Ascending aorta (tissue), 2 donors: ENCODE data around the gene CLEC3B. TPM values are rescaled to one million over a fixed set of nuclear protein-coding genes. Genes with fewer than 3 reads are reported as not detected.

Source experiments
- DNase-seq, 2 donors: peaks; one replicate each; pipeline ENCODE4 v3.0.0-alpha.2; 2019; ENCODE audit warnings: low spot score in 2 of 2
- H3K27ac ChIP-seq, 2 donors: fragments of 200-600 bp; sonication (generic); one replicate each; pipeline ENCODE4 v1.5.1; 2016 to 2017; ENCODE audit warnings: mild to moderate bottlenecking in 1 of 2
- H3K27me3 ChIP-seq: fragments of 200-600 bp; sonication (generic); one replicate; pipeline ENCODE4 v1.5.1; 2017
- H3K36me3 ChIP-seq, 2 donors: fragments of 200-600 bp; sonication (generic); one replicate each; pipeline ENCODE4 v1.5.1; 2016
- H3K4me1 ChIP-seq, 2 donors: fragments of 200-600 bp; sonication (generic); one replicate each; pipeline ENCODE4 v1.5.1; 2016 to 2017; ENCODE audit warnings: mild to moderate bottlenecking in 1 of 2
- H3K4me3 ChIP-seq, 2 donors: fragments of 200-600 bp; sonication (generic); one replicate each; pipeline ENCODE4 v1.5.1; 2016 to 2017; ENCODE audit warnings: mild to moderate bottlenecking in 1 of 2
- H3K9me3 ChIP-seq, 2 donors: fragments of 200-600 bp; sonication (generic); one replicate each; pipeline ENCODE4 v1.5.1; 2016
- intact Hi-C: fragments of 100-400 bp; cut with DNase I; formaldehyde crosslinking; loops from one replicate; pipeline ENCODE4 v1.15.1; 2023
- total RNA-seq: library from RNA; depleted of rRNA; stranded (reverse); fragments of >200 nt; gene quantifications from one replicate; pipeline ENCODE4 v1.1.0, GENCODE V29; 2016
- TF ChIP-seq, protein P1 (sequence below), 3 experiments: fragments of 200-600 bp in 2 of 3; fragments of 450-650 bp in 1 of 3; sonication (generic) in 2 of 3; IDR thresholded peaks; one replicate each; pipeline ENCODE4 v1.5.1; 2016 to 2019; ENCODE audit warnings: antibody characterized with exemption in 3 of 3, mild to moderate bottlenecking in 1 of 3, moderate library complexity in 1 of 3

The CLEC3B gene
- total RNA-seq, 1 donor from 2014 or later: 130 TPM

DNA sequence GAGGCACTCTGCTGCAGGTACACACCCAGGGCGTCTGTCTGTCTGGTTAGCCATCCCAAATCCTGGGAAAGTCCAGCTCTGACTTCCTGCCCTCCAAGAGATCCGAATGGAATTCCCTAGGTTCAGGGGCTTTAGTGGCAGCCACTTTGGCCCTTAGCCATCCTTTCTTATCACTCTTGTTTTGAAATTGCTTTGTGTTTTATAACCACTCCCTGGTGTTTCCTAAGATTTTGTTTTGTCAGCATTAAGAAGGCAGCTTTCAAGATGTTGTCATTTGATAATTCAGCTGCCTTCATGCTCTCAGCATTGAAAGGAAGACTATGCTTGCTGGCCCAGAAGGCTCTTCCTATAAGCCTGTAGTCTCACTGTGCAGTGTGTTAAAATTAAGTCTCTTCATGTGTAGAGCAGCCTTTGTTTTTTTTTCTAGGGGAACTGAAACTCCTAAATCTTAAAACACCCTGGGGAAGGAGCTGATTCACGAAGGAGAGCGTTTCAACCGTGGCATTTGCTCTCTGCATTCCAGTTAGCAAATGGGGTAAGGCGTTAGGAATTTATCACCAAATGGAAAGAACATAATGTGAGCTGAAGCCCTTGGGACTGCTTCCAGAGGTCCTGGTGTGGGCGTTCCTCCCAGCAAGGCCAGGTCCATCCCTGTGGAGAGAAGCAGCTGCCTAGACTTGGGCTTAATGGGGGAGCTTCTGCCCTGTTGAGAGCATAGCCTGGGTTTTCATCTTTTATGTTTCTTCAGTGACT lies 14.2 kb upstream of the CLEC3B start:
- H3K27me3 ChIP-seq: no peaks in the 10 kb centered on the region
- H3K4me3 ChIP-seq: peak overlapping the region; percentile 3 to 38

DNA sequence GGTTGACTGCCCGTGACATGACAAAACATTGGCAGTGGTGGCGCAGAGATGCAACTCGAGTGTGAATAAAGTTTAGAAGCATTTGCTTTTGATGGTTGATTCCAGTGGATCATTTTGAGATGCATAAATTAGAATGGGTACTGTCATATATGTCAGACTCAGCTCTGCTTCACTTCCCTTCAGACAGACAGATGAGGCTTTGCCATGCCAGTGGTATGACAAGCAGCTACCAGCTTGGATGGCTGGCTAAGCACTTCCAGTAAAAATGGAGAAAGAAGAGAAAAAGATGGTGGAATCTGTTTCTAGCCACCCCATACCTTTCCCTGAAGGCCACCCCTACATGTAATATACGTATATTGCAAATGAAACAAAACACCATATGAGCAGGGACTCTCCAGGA lies 13.5 kb upstream of the CLEC3B start:
- TF ChIP-seq, protein P1, sequence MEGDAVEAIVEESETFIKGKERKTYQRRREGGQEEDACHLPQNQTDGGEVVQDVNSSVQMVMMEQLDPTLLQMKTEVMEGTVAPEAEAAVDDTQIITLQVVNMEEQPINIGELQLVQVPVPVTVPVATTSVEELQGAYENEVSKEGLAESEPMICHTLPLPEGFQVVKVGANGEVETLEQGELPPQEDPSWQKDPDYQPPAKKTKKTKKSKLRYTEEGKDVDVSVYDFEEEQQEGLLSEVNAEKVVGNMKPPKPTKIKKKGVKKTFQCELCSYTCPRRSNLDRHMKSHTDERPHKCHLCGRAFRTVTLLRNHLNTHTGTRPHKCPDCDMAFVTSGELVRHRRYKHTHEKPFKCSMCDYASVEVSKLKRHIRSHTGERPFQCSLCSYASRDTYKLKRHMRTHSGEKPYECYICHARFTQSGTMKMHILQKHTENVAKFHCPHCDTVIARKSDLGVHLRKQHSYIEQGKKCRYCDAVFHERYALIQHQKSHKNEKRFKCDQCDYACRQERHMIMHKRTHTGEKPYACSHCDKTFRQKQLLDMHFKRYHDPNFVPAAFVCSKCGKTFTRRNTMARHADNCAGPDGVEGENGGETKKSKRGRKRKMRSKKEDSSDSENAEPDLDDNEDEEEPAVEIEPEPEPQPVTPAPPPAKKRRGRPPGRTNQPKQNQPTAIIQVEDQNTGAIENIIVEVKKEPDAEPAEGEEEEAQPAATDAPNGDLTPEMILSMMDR (IDR thresholded peaks at IDR 0.05): no peak
- H3K27ac ChIP-seq: peak overlapping the region; percentile 72 to 90
- DNase-seq: no peak
- H3K36me3 ChIP-seq: peaks cover 0 to 18% of the 10 kb centered on the region in 2 donors
- peaks cover 9 to 25% of the 10 kb centered on the region in 2 donors for H3K4me1 ChIP-seq
- no peaks in the 10 kb centered on the region for H3K9me3 ChIP-seq
- no peak overlapping the region for H3K4me3 ChIP-seq
- intact Hi-C loops: loop anchor here (2.0 to 5.0 kb wide), 2 partner anchors 14 to 35 kb away; partner anchors contain the start of genes CLEC3B, EXOSC7 and ZDHHC3
- H3K27me3 ChIP-seq: no peaks in the 10 kb centered on the region

More for the DNA sequence above, 14.2 kb upstream of the CLEC3B start:
- intact Hi-C loops: loop anchor here (2.0 to 5.0 kb wide), 2 partner anchors 15 to 35 kb away; partner anchors contain the start of genes CLEC3B, EXOSC7 and ZDHHC3
- peaks cover 0 to 25% of the 10 kb centered on the region in 2 donors for H3K36me3 ChIP-seq
- peak in 1 of 2 donors; percentile 89 for DNase-seq
- peaks cover 9 to 25% of the 10 kb centered on the region in 2 donors for H3K4me1 ChIP-seq
- peak overlapping the region; percentile 72 to 90 for H3K27ac ChIP-seq
- TF ChIP-seq, protein P1 (IDR thresholded peaks at IDR 0.05): no peak
- no peaks in the 10 kb centered on the region for H3K9me3 ChIP-seq

DNA sequence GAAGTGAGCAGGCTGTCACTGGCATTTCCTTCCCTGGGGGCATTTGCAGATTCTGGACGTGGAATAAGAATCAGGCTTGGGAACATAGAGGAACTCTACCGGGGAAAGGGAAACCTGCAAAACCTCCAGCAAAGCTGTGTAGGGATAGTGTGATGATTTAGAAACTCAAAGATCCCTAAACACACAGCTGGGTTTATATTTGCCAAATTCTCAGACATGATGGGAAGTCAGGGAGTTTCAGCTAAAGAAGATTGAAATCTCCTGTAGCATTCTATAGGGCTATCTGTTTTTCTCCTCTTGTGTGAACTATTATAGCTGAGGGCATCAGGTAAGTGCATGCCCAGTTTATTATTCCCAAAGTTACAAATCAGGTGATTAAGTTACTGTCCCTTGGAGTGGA lies 9.2 kb upstream of the CLEC3B start:
- DNase-seq: no peak
- TF ChIP-seq, protein P1 (IDR thresholded peaks at IDR 0.05): no peak
- H3K4me1 ChIP-seq: peaks cover 0 to 7% of the 10 kb centered on the region in 2 donors

DNA sequence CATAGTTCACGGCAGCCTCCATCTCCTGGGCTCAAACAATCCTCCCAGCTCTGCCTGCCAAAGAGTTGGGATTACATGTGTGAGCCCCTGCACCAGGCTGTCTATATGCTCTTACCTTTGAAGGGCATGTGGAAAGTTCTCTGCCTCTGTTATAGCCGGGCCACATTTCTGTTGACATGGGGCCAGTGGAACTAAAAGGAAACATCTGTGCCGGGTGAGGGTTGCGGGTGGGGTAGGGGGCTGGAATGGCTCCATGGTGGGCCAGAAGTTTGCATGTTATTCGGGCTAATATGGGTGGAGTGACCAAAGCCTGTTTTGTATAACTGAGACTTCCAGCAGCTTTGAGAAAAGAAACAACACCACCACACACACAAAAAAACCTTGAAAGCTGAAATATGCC lies 8.3 kb upstream of the CLEC3B start:
- H3K27ac ChIP-seq: no peak overlapping the region
- no peaks in the 10 kb centered on the region for H3K9me3 ChIP-seq
- DNase-seq: no peak
- peaks cover 0 to 5% of the 10 kb centered on the region in 2 donors for H3K36me3 ChIP-seq
- TF ChIP-seq, protein P1 (IDR thresholded peaks at IDR 0.05): no peak
- no peaks in the 10 kb centered on the region for H3K27me3 ChIP-seq
- peaks cover 0 to under 1% of the 10 kb centered on the region in 2 donors for H3K4me1 ChIP-seq
- H3K4me3 ChIP-seq: no peak overlapping the region
- intact Hi-C loops: no loop called here

More for the DNA sequence above, 9.2 kb upstream of the CLEC3B start:
- peaks cover 0 to 5% of the 10 kb centered on the region in 2 donors for H3K36me3 ChIP-seq
- intact Hi-C loops: no loop called here
- no peaks in the 10 kb centered on the region for H3K27me3 ChIP-seq
- H3K9me3 ChIP-seq: no peaks in the 10 kb centered on the region
- no peak overlapping the region for H3K4me3 ChIP-seq
- no peak overlapping the region for H3K27ac ChIP-seq

DNA sequence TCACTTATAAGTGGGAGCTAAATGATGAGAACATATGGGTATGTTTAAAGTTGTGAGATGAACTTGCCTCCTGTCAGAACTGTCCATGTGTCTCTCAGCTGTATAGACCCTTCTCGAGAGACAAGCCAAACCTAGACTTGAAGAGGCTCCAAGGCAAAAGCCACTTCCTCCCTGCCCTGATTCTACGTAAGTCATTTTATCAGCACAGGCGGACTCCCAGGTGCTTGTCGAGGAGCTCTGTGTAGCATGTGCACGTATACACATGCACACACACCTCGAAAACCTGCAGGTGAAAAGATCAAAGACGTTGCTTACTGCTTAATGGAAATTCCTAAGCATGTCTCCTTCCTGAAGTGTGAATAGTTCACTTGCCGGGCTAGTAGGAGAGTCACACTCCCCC lies 5.6 kb upstream of the CLEC3B start:
- intact Hi-C loops: no loop called here

More for the DNA sequence above, 5.6 kb upstream of the CLEC3B start:
- no peak overlapping the region for H3K27ac ChIP-seq
- TF ChIP-seq, protein P1 (IDR thresholded peaks at IDR 0.05): no peak
- H3K36me3 ChIP-seq: no peaks in the 10 kb centered on the region
- no peak overlapping the region for H3K4me3 ChIP-seq
- H3K27me3 ChIP-seq: no peaks in the 10 kb centered on the region
- peaks cover 3 to 10% of the 10 kb centered on the region in 2 donors for H3K4me1 ChIP-seq
- DNase-seq: no peak
- no peaks in the 10 kb centered on the region for H3K9me3 ChIP-seq
